ENCODE measurements around the gene CACNA1S.

DNA sequence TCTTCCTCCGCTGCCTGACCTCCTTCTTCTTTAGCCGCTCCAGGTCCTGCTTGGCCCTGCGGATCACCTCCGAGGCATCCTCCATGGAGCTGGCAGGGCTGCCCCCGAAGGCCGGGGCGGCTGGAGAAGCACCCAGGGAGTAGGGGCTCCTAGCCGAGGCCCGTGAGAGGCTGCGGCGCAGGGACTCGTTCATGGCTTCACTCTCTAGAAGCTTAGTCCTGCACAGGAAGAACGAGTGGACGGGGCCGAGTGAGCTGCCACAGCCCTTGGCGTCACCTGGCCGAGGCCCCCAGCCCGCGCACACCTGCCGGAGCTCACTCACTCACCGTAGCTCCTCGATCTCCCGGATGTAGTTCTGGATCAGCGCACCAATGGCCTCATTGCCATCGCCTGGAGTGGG lies 111.8 kb downstream of the CACNA1S start:
- no peak for TF ChIP-seq EZH2 (optimal IDR thresholded peaks at IDR 0.05; ENCODE audit: low read depth, low read length)
- no peak for TF ChIP-seq EZH2phosphoT487 (IDR thresholded peaks at IDR 0.05; ENCODE audit: low read length)
- TF ChIP-seq, protein P1, sequence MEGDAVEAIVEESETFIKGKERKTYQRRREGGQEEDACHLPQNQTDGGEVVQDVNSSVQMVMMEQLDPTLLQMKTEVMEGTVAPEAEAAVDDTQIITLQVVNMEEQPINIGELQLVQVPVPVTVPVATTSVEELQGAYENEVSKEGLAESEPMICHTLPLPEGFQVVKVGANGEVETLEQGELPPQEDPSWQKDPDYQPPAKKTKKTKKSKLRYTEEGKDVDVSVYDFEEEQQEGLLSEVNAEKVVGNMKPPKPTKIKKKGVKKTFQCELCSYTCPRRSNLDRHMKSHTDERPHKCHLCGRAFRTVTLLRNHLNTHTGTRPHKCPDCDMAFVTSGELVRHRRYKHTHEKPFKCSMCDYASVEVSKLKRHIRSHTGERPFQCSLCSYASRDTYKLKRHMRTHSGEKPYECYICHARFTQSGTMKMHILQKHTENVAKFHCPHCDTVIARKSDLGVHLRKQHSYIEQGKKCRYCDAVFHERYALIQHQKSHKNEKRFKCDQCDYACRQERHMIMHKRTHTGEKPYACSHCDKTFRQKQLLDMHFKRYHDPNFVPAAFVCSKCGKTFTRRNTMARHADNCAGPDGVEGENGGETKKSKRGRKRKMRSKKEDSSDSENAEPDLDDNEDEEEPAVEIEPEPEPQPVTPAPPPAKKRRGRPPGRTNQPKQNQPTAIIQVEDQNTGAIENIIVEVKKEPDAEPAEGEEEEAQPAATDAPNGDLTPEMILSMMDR (IDR thresholded peaks at IDR 0.05; ENCODE audit: low read length): no peak

Measured in MM.1S (cell line).